OCI-M1 (cell line): Measurements from ENCODE around the gene SNRNP70.
"Not testable (repeated sequence)": the region's sequence is repeated elsewhere in the genome, so short reads cannot be mapped to it uniquely, and the experiment has no call there.

Experiments
- DNase-seq: peaks from one replicate; lab custom pipeline; 2025; lab: John Stamatoyannopoulos, UW

SNRNP70 gene

DNA sequence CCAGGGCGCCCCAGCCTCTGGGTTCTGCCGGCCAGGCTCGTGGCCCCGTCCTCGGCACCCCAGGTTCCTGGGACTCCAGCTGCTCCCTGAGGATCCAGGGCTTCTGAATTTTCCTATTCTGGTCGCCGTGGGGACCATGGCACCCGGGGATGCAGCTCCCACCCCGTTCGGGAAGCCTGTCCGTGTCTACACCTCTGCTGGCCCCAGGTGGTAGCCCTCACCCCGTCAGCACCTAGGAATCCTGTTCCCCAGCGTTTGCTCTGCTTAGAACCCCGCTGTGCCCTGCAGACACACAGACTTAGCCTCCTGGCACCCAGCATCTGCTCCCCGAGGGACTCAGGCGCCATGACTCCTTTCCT is 35.1 kb downstream of the SNRNP70 start:
- no peak for DNase-seq

DNA sequence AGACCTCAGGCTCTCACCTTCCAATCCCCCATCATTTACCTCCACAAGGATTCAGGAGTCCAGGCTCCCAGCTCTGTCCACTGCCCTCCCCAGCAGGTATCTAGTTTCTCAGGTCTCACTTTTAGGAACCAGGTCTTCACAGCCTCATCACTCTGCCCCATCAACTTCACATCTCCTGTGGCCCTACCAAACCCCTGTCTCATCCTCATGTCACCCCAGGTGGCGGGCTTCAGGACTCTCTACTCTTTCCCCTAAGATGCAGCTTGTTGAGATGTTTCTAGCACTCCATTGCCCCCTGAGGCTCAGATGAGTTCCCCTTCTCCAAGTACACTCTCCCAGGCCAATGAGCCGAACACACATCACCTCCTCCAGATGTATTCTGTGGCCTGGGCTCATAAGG is 35.6 kb downstream of the SNRNP70 start:
- DNase-seq: no peak

DNA sequence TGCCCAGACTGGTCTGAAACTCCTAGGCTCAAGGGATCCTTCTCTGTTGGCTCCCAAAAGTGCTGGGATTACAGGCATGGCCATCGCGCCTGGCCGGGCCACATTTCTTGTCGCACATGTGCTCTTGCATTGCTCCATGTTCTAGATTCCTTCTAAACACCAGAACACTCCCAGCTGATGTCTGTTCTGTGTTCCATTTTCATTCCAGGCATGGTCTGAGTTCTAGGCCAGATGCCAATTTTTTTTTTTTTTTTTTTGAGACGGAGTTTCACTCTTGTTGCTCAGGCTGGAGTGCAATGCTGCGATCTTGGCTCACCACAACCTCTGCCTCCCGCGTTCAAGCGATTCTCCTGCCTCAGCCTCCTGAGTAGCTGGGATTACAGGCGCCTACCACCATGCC is 36.6 kb downstream of the SNRNP70 start:
- peak; percentile 49 for DNase-seq

DNA sequence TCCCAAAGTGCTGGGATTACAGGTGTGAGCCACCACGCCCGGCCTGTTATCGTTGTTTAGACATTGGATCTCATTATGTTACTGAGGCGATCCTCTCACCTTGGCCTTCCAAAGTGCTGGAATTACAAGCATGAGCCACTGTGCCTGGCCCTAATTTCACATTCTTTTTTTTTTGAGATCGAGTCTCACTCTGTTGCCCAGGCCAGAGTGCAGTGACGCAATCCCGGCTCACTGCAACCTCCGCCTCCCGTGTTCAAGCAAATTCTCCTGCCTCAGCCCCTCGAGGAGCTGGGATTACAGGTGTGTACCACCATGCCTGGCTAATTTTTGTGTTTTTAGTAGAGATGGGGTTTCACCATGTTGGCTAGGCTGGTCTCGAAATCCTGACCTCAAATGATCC is 38.0 kb downstream of the SNRNP70 start:
- DNase-seq: not testable (repeated sequence)

DNA sequence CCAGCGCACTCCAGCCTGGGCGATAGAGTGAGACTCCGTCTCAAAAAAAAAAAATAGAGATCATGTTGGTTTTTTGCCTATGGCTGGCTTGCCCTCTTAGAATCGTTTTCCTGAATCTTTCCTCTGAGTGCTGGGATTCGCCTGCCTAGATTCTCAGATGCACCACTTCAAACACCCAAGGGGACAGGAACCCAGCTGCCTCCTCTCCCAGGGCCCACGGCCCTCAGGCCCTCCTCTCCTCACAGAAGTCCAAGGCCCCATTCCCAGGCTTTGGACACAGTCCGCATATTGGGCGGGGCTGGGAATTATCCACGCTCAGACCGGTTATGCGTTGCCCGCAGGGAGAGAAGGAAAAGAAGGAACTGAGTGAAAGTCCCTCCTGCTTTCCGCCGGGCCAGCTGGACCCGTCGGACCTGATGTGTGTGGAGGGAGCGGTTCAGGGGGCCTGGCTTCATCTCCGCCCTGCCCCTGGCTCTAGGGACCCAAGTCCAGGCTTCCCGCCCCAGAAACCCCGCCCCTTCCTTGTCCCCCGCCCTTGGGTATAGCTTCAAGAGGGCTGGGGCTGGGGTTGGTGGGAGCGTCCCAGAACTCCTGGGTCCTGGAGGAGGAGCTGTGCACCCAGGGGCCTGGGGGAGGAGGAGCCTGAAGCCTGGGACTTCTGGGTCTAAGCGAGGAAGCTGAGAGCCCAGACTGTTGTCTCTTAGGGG is 39.9 kb downstream of the SNRNP70 start:
- DNase-seq: no peak

DNA sequence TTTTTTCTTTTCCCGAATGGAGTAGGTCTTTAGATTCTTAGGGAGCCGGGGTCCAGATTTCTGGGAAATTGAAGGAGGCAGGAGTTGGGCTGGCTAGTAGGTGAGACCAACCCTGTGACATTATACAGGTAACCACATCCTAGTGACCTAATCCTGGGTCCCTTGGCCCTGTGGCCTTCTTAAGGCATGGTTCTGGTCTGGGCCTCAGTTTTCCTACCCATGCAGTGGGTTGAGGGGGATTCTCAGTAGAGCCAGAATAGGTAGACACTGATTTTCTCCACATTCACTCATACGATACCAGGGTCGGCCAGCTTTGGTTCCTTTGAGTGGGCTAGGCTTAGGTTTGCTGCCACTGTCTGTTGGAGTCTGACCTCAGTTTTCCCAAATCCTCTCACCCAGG is 41.3 kb downstream of the SNRNP70 start:
- DNase-seq: no peak

DNA sequence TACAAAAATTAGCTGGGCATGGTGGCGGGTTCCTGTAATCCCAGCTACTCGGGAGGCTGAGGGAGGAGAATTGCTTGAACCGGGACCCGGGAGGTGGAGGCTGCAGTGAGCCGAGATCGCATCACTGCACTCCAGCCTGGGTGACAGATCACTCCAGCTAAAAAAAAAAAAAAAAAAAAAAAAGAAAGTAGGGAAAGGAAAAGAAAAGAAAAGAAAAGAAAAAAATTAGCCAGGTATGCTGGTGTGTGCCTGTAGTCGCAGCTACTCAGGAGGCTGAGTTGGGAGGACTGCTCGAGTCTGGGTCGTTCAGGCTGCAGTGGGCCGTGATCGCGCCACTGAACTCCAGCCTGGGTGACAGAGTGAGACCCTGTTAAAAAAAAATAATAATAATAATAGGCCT is 42.0 kb downstream of the SNRNP70 start:
- DNase-seq: not testable (repeated sequence)

DNA sequence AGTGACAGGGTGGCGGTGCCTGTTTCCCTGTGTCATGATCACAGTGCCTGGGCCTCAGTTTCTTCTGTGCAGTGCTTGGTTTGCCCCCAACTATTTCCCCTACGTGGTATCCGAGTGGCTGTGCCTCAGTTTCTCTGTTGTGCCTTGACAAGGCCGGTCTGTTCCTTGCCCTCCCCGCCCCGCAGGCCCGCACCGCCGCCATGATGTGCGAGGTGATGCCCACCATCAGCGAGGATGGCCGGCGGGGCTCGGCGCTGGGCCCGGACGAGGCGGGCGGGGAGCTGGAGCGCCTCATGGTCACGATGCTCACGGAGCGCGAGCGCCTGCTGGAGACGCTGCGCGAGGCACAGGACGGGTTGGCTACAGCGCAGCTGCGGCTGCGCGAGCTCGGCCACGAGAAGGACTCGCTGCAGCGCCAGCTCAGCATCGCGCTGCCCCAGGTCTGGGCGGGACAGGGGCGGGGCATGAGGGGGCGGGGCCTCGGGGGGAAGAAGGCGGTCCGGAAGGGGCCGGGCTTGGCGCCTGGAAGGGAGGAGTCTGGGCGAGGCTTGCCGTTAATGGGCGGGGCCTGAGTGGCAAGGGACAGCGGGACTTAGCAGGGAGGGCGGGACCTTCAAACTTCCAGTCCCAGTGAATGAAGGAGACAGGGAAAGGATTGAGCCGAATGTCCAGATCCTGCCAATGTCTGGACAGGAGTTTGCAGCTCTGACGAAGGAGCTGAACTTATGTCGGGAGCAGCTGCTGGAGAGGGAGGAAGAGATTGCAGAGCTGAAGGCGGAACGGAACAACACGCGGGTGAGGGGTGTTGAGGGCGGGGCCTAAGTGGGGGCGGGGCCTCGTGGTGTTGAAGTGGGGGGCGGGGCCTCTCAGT is 42.7 kb downstream of the SNRNP70 start:
- peak; percentile 98 for DNase-seq

DNA sequence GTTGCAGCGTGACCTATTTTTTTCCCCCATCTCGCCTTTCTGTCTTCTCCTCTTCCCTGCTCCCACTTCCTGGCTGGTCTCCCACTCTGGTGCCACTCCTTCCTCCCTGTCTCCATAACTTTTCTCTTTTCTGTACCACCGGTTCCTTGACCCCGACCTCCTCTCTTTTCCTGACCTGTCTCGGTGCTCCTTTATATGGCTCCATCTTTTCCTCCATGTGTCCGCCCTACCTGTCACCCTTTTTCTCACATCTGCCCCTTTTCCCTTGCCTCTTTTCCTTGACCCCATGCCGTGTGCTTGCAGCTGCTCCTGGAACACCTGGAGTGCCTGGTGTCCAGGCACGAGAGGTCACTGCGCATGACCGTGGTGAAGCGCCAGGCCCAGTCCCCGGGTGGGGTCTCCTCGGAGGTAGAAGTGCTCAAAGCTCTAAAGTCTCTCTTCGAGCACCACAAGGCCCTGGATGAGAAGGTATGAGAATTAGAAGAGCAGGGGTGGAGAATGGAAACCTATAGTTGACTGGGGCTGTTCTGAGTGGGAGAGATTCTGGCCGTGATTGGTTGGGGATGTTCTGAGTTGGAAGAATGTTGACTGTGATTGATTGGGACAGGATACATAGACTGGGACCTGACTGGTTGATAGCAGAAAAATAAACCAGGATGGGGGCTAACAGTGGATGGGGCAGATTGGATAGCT is 43.4 kb downstream of the SNRNP70 start:
- no peak for DNase-seq

DNA sequence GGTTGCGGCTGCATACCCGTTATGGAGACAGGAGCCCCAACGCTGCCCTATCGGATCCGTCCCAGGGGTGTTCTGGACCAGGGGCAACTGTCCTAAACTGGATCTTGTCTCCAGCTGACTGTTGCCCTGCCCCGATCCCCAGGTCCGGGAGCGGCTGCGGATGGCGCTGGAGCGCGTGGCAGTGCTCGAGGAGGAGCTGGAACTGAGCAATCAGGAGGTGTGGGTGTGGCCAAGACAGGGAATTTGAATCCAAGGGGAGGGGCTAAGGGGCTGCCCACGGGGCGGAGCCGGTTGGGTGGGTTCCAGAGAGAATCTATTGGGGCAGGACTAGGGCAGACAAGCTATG is 44.0 kb downstream of the SNRNP70 start:
- DNase-seq: no peak

DNA sequence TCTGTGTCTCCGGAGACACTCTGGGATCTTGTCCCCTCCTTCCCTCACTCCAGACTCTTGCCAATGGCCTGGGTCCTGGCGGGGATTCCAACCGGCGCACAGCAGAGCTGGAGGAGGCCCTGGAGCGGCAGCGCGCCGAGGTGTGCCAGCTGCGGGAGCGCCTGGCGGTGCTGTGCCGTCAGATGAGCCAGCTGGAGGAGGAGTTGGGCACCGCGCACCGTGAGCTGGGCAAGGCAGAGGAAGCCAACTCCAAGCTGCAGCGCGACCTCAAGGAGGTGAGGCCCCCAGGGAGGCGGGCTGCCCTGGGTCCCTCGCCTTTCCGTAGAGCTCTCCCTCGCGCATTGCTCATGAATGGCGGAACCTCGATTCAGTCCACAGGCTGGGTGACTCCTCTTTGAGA is 45.1 kb downstream of the SNRNP70 start:
- no peak for DNase-seq

DNA sequence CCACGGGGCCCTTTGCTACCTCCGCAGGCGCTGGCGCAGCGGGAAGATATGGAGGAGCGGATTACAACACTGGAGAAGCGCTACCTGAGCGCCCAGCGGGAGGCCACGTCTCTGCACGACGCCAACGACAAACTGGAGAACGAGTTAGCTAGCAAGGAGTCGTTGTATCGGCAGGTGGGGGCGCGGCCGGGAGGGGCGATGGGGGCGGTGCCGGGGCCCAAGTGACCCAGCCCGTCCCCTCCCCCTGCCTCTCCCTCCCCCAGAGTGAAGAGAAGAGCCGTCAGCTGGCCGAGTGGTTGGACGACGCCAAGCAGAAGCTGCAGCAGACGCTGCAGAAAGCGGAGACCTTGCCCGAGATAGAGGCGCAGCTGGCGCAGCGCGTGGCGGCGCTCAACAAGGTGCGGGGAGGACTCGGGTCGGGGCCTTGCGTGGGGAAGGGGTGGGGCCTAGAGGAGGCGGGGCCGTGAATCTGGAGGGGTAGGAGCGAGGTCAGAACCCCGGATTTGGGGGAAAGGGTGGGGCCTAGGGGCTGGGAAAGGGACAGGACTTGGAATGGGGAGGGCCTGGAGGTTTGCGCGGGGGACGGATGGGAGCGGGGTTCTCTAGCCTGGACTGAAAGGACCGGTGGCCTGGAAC is 47.8 kb downstream of the SNRNP70 start:
- no peak for DNase-seq

DNA sequence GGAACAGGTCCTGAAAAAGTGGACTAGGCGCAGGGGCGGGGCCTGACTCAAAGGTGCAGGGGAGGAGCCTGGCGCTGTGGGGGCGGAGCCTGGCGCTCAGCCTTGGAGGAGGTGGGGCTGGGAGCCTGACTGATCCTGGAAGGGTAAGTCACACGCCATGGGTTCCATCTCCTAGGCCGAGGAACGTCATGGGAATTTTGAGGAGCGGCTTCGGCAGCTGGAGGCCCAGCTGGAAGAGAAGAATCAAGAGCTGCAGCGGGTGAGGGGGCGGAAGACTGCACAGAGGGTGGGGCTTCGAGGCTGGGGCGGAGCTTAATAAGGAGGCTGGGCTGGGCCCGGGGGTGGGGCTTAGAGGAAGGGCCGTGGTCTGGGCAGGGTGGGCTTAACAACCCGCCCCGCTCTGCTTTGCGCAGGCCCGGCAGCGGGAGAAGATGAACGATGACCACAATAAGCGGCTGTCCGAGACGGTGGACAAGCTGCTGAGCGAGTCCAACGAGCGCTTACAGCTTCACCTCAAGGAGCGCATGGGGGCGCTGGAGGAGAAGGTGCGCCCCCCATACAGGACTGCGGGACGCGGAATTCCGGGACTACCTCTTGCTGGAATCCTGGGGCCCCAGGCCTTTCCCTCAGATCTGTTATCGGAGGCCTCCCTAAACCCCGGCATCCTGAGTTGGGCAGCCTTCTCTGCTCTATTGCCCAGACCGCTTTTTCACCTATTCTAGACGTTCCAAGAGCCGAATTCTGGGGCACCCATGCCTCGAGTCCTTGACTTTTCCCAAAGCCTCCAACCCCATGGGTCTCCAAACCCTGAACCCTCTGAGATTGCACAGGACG is 48.6 kb downstream of the SNRNP70 start:
- no peak for DNase-seq

DNA sequence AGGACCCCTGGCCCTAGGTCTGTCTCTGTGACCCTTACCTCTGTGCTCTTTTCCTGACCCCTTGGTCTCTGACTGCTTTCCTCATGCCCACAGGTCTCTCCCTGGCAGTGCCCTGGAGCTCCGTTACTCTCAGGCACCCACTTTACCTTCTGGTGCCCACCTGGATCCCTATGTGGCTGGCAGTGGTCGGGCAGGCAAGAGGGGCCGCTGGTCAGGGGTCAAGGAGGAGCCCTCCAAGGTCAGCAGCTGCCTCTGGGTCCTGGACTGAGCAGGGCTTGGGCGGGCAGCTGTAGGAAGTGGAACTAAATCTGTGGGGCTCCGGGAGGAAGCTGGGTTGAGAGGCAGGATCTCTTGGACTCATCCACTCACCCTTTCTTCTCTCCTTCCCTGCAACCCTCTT is 50.4 kb downstream of the SNRNP70 start:
- DNase-seq: no peak

DNA sequence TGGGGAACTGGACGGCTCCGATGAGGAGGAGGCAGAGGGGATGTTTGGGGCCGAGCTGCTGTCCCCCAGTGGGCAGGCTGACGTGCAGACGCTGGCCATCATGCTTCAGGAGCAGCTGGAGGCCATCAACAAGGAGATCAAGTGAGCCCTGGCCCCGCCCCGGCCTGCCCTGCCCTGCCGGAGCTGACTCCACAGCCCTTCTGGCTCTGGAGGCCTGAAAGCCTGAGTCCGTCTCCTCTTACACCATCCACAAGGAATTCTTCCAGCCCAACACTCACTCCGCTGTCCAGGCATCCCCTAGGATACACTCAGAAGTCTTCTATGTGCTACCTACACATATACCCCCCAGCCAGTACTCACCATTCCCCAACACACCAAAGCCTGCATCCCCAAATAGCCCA is 51.5 kb downstream of the SNRNP70 start:
- no peak for DNase-seq

DNA sequence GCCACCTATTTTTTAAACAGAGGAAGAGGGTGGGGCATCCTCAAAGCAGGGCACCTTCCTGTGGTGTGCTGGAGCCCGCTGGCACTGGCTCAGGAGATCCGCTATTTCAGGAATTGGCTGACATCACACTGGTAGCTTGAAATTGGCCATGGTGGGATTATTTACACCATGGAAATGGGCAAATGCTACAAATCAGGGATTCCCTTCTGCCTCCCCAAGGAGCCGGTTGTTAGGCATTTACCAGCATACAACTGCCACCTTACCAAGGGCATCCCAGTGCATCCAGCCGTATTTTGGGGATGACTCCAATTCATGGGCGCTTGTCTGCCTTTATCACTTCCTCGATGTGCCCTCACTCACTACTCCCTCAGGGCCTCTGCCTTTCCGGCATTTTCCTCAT is 55.7 kb downstream of the SNRNP70 start:
- DNase-seq: no peak

DNA sequence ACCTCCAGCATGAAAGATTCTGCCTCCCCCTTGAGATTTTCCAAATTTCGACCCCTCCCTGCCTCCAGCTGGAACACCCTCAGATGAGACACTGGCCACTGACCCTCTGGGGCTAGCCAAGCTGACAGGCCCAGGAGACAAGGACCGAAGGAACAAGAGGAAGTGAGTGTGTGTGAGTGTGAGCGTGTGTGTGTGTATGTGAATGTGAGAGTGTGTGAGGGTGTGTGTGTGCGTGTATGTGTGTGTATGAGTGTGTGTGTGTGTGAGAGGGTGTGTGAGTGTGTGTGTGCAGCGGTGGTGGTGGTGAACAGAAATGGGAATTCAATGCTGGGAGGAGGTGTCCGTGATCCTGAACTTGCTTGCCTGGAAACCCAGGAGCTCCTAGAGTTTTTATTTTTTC is 56.1 kb downstream of the SNRNP70 start:
- no peak for DNase-seq

DNA sequence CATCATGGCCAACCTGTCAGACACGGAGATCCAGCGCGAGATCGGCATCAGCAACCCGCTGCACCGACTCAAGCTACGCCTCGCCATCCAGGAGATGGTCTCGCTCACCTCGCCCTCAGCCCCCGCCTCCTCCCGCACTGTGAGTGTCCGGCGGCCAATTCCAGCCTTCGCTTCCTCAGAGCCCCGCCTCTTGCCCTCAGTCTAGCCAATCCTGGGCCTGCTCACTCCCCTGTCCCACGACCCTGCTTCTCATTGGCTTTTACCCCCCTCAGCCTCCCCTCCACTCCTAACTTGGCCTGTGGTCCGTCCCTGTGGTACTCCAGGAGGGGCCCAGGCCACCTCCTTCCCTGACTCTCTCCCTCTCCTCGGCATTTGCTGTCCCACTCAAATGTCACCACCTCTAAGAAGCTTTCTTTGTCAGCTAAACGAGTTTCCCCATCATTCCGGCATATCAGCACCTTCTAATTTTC is 57.6 kb downstream of the SNRNP70 start:
- DNase-seq: peak; percentile 74

DNA sequence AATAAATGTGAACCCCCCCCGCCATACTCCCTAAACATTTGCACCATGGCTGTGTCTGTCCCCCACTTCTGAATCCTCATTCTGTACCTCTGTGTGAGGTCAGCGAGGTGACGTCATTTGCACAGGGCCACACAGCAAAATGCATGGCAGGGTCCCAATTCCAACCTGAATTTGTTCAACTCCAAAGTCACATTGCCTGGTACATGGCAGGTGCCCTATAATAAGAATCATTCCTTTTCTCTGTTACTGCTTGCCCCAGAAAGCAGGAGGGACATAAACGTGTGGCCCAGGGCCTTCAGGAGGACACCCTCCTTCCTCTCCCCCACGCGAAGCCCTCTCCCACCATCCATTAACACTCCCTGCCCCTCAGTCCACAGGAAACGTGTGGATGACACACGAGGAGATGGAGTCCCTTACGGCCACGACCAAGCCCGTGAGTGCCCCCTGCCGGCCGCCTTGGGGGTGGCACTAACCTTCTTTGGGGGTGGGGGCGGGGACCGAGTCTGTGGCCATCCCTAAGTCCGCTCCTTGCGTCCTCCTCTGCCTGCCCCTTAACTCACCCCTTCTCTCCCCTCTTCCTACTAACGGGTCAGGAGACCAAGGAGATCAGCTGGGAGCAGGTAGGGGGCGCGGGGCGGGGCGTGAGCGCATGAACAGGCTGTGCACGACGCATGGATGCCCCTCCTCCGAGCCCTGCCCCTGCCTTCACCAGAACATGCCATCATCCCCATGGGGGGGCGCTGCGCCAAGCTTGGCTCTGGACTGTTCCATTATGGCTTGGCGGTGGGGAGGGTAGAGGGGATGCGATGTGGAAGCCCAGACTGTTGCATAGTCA is 60.5 kb downstream of the SNRNP70 start:
- DNase-seq: peak; percentile 96

DNA sequence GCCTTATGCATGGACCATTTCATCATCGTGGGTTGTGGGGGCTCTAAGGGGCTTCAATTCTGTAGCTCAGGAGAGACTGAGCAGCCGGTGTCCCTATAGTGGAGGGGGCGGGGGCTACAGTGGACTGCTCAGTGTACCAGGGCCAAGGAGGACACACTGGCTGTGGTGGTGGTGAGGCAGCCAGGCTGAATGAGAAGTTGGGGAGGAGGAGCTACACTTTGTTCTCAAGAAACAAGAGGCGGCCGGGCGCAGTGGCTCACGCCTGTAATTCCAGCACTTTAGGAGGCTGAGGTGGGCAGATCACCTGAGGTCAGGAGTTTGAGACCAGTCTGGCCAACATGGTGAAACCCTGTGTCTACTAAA is 61.1 kb downstream of the SNRNP70 start:
- DNase-seq: not testable (repeated sequence)
